ENCODE measurements around the gene EIF5A. TPM values are rescaled to one million over a fixed set of nuclear protein-coding genes. Genes with fewer than 3 reads are reported as not detected.

Gene EIF5A
- total RNA-seq, 1 experiment from 2014 or later, result 1,139 TPM

- ATAC-seq (no peak), DNase-seq (ENCODE audit: low read depth, low spot score) (no peak)
- TF ChIP-seq POLR2A (IDR thresholded peaks at IDR 0.05; ENCODE audit: borderline replicate concordance, extremely low read depth, insufficient read depth, insufficient read length) (no peak), SIN3A (IDR thresholded peaks at IDR 0.05; ENCODE audit: low read depth) (no peak), MAX (IDR thresholded peaks at IDR 0.05) (no peak), YY1 (IDR thresholded peaks at IDR 0.05; ENCODE audit: extremely low read depth, insufficient replicate concordance, low read depth, low read length) (no peak), FOSL1 (IDR thresholded peaks at IDR 0.05; ENCODE audit: low read depth) (no peak), TCF7L2 (IDR thresholded peaks at IDR 0.05; ENCODE audit: borderline replicate concordance, extremely low read depth, insufficient read depth, insufficient read length) (no peak)
- H2AFZ ChIP-seq (ENCODE audit: low read depth, low read length, poor library complexity, severe bottlenecking), result no peak overlapping the region
- no peak overlapping the region for H3K4me3 ChIP-seq (replicated peaks in 1 of 2; ENCODE audit: low read depth in 1 of 2, low read length in 2 of 2)
- CTCF ChIA-PET, result interaction anchor here (1.0 to 2.9 kb wide), 3 partner anchors 50 to 206 kb away, joined by 6 to 21 read pairs (median 7); partner anchors contain the start of genes TMEM102 and TMEM256
- RAD21 ChIA-PET (ENCODE audit: low non-redundant PET in 1 of 2, low total read pairs in 2 of 2, uncharacterized antibody in 2 of 2, unreplicated experiment in 2 of 2), result no interaction called here
- POLR2A ChIA-PET, result no interaction called here
- H3K27me3 ChIP-seq (ENCODE audit: insufficient read depth, low read length), result no peaks in the 10 kb centered on the region
- intact Hi-C loops (cut with micrococcal nuclease), result loop anchor here (5.0 kb wide), 1 partner anchor 307 kb away; no protein-coding TSS in a partner anchor
- H3K79me2 ChIP-seq (ENCODE audit: insufficient read depth, low read length), result peaks cover 24% of the 10 kb centered on the region
- H3K9ac ChIP-seq (ENCODE audit: low read length), result no peak overlapping the region
- 0 out of 2 replicates have a peak, but pooled peaks cover 4% of the 10 kb centered on the region for H4K20me1 ChIP-seq (ENCODE audit: insufficient read depth)
- H3K9me3 ChIP-seq (ENCODE audit: control insufficient read depth in 1 of 2, insufficient read depth in 1 of 2, low read depth in 1 of 2, low read length in 2 of 2), result no peaks in the 10 kb centered on the region
- H3K27ac ChIP-seq (ENCODE audit: low read depth, low read length), result no peak overlapping the region
- H3K4me1 ChIP-seq (ENCODE audit: control insufficient read depth in 1 of 2, insufficient read depth in 2 of 2, low read length in 2 of 2), result peaks cover 29 to 65% of the 10 kb centered on the region in 2 experiments
- peak overlapping the region; percentile 8 for H3K4me2 ChIP-seq (ENCODE audit: low read length)
- no peaks in the 10 kb centered on the region for H3K9me2 ChIP-seq (ENCODE audit: insufficient read depth)
- H3K36me3 ChIP-seq (ENCODE audit: control insufficient read depth in 1 of 2, insufficient read depth in 2 of 2, low read length in 2 of 2), result no peaks in the 10 kb centered on the region
- BruUV-seq (replicated peaks), result no TSS peak
These were observed 46.9 kb downstream of the EIF5A start for GRCh38 chr17:7354262-7354843.

- peak within 1 kb of the TSS; percentile 60 for H3K4me2 ChIP-seq (ENCODE audit: low read length)
- no peaks in the 10 kb centered on the region for H3K9me2 ChIP-seq (ENCODE audit: insufficient read depth)
- ChIA-PET CTCF (interaction anchor here (1.0 to 2.9 kb wide), 7 partner anchors 10 to 206 kb away, joined by 3 to 21 read pairs (median 7); partner anchors contain the start of genes SENP3, TMEM102 and TMEM256), RAD21 (ENCODE audit: low non-redundant PET in 1 of 2, low total read pairs in 2 of 2, uncharacterized antibody in 2 of 2, unreplicated experiment in 2 of 2) (interaction anchor here in 1 of 2 experiments (2.0 kb wide), 1 partner anchor 81 kb away, joined by 6 read pairs; the partner anchor contains the start of gene TMEM102), POLR2A (interaction anchor here (0.9 kb wide), 1 partner anchor 129 kb away, joined by 3 read pairs; the partner anchor contains the start of gene POLR2A)
- no peak within 1 kb of the TSS for H3K4me3 ChIP-seq (replicated peaks in 1 of 2; ENCODE audit: low read depth in 1 of 2, low read length in 2 of 2)
- intact Hi-C loops (cut with micrococcal nuclease), result loop anchor here (5.0 kb wide), 1 partner anchor 37 kb away; the partner anchor contains the start of gene PLSCR3
- H3K9me3 ChIP-seq (ENCODE audit: control insufficient read depth in 1 of 2, insufficient read depth in 1 of 2, low read depth in 1 of 2, low read length in 2 of 2), result no peaks in the 10 kb centered on the region
- no peaks in the 10 kb centered on the region for H3K36me3 ChIP-seq (ENCODE audit: control insufficient read depth in 1 of 2, insufficient read depth in 2 of 2, low read length in 2 of 2)
- ATAC-seq (no peak), DNase-seq (ENCODE audit: low read depth, low spot score) (no peak)
- no TSS peak for BruUV-seq (replicated peaks)
- no peak within 1 kb of the TSS for H3K9ac ChIP-seq (ENCODE audit: low read length)
- H4K20me1 ChIP-seq (ENCODE audit: insufficient read depth), result no peaks in the 10 kb centered on the region
- H3K4me1 ChIP-seq (ENCODE audit: control insufficient read depth in 1 of 2, insufficient read depth in 2 of 2, low read length in 2 of 2), result peaks cover 23 to 58% of the 10 kb centered on the region in 2 experiments
- H3K79me2 ChIP-seq (ENCODE audit: insufficient read depth, low read length), result peaks cover 18% of the 10 kb centered on the region
- H3K27ac ChIP-seq (ENCODE audit: low read depth, low read length), result peak within 1 kb of the TSS; percentile 17; the same call in 1 of the 2 replicates
- H2AFZ ChIP-seq (ENCODE audit: low read depth, low read length, poor library complexity, severe bottlenecking), result no peak within 1 kb of the TSS
- no peaks in the 10 kb centered on the region for H3K27me3 ChIP-seq (ENCODE audit: insufficient read depth, low read length)
- TF ChIP-seq EGR1 (IDR thresholded peaks at IDR 0.05; ENCODE audit: low read depth) (no peak), MAX (IDR thresholded peaks at IDR 0.05) (no peak), SRF (IDR thresholded peaks at IDR 0.05; ENCODE audit: low read depth) (no peak), POLR2A (IDR thresholded peaks at IDR 0.05; ENCODE audit: borderline replicate concordance, extremely low read depth, insufficient read depth, insufficient read length) (no peak), TCF7L2 (IDR thresholded peaks at IDR 0.05; ENCODE audit: borderline replicate concordance, extremely low read depth, insufficient read depth, insufficient read length) (no peak), EZH2 (IDR thresholded peaks at IDR 0.05) (no peak), POLR2AphosphoS5 (IDR thresholded peaks at IDR 0.05; ENCODE audit: low read depth, low read length) (no peak), REST (IDR thresholded peaks at IDR 0.05; ENCODE audit: low read depth) (no peak), SIN3A (IDR thresholded peaks at IDR 0.05; ENCODE audit: low read depth) (no peak), JUND (IDR thresholded peaks at IDR 0.05) (no peak), EZH2phosphoT487 (IDR thresholded peaks at IDR 0.05; ENCODE audit: borderline replicate concordance) (no peak), CBX3 (IDR thresholded peaks at IDR 0.05; ENCODE audit: low read depth) (no peak), RAD21 (IDR thresholded peaks at IDR 0.05; ENCODE audit: low read depth) (no peak)
- TF ChIP-seq, protein P1, sequence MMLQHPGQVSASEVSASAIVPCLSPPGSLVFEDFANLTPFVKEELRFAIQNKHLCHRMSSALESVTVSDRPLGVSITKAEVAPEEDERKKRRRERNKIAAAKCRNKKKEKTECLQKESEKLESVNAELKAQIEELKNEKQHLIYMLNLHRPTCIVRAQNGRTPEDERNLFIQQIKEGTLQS (IDR thresholded peaks at IDR 0.05), result no peak
These were observed 47.6 kb downstream of the EIF5A start, which contains the start of gene TMEM95 for GRCh38 chr17:7355053-7355452. Gene TMEM95, plus strand, starts transcription at chr17:7355156. Its CDS starts 49 bp downstream, at chr17:7355205.

All from HCT116 (cell line).